Measurements from ENCODE around the gene NPAS3. TPM values are rescaled to one million over a fixed set of nuclear protein-coding genes. Genes with fewer than 3 reads are reported as not detected.

Gene NPAS3
- total RNA-seq, 1 donor from 2014 or later, result 0.05 TPM

DNA sequence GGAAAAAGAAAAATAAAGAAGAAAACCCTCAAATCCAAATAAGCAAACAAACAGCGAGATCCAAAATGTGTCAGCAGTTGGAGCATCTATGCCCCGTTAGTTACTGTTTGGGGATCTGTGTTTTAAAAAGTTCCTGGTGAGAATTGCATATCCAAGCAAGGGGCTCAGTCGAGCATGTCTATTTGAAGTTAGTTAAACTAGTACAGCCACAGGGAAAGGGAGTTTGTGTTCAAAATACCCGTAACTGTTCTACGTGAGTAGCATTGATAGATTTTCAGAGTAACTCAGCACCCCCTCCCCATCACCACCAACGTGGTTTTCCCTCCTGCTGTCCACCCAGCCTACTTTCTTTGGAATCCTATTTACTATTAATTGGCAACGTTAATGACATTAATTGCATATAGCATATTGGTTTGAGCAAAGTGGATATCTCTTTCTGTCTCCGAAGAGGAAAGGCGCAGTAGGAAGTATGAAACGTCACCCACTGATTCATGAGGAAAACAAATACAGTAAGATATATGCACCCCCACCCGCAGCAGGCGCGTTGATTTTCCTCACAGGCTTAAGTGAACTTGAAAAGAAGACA is 1.5 kb downstream of the NPAS3 start:
- intact Hi-C loops (cut with micrococcal nuclease), result no loop called here

DNA sequence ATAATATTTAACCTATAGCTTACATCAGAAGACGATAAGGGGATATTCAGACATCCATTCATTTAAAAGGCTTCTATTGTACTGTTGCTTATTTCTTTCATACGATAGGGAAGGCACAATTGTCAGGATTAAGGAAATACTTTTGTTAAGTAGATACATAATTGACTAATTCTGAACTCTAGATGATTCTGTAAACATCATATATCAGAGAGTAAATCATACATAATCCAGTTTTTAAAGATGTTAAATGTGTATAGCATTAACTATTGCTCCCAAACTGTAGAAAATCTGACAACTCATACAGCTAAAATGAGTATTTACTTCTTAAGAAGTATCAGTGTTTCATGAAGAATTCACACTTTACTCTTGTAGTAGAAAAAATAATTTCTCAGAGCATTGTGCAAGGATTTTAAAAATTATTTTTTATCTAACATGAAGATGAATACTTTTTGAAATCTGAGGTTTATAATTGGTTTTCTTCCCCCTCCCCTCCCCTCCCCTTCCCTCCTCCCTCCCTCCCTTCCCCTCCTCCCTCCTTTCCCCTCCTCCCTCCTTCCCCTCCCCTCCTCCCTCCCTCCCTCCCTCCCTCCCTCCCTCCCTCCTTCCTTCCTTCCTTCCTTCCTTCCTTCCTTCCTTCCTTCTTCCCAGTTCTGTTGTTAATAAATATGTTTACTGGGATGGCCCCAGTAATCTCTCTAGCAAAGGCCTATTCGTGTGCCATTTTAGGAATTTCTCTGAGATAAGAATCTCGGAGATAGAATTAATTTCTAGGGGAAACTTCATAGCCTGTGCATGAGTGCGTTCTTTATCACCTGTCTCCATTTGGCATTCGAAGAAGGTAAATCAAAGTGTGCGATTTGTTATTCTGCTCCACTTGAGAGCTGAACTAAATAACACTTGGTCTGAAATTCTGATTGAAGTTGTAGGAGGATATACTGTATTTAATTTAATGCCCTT is 2.3 kb downstream of the NPAS3 start:
- intact Hi-C loops (cut with micrococcal nuclease), result no loop called here

DNA sequence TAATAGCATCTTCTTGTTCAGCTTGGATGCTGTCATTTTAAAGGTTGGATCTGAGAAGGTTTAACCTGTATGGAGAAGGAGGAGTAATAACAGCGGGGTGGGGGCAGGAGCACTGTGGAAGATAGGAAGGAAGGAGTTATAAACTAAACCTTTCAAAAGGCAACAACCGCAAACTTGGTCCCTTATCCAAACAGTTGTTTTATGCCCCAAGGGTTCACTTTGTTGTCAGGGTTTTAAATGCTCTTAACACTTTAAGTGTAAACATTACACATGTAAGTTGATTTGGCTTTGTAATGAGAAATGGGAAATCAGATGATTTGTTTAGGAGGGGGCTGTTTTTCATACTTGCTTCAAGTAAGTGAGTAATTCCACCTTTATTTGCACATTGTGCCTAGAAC is 3.0 kb downstream of the NPAS3 start:
- intact Hi-C loops (cut with micrococcal nuclease), result no loop called here

DNA sequence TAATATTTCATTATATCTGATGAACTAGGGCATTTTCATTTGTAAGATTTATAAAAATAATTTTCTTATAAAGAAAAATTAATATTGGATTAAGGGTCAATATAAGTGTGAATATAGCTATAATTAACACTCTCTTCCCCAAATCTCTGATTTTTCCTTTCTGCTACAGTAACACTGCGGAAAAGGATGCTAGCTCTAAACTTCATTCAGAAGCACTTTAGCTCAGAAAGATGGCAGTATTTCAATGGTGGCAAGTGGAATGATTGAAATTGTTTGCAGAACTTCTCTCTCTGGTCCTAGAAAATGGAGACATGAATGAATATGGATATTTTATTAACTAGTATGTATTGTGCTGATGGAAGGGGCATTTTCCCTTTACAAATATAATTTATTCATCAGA is 8.4 kb downstream of the NPAS3 start:
- intact Hi-C loops (cut with micrococcal nuclease), result no loop called here

DNA sequence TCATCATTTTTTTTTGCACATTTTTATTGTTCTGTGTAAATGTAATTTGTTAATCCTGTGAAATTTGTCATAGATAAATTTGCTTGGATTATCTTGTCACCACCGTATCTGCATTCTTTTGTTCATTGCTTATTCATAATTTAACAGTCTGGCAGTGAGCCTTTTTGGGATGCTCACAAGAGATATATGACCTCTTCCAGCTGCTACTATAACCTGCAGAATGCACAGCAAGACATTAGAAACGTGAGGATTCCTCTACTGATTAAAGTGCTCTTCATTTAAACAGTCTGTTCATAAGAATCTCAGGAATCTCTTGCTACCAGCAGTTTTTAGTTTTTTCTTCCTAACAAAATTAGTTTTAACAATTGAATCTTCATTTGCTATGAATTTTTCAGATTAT is 9.1 kb downstream of the NPAS3 start:
- intact Hi-C loops (cut with micrococcal nuclease), result no loop called here

DNA sequence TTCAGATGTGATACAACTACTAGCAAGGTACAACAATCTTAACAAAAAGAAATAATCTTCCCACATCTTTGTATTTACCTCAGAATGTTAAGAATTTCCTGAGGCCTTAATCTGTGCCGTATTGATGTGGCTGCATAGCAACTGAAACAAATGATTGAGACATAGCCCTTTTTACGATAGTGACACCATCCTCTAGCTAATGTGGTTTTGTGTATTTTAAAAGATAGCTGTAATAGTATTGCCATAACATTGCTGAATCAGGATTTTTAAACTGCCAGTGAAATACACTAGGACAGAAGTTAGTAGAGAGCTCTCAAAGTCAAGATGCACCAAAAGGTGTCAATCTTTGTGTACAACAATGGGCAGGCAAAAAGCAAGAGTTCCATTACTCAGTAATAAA is 11.9 kb downstream of the NPAS3 start:
- intact Hi-C loops (cut with micrococcal nuclease), result no loop called here

DNA sequence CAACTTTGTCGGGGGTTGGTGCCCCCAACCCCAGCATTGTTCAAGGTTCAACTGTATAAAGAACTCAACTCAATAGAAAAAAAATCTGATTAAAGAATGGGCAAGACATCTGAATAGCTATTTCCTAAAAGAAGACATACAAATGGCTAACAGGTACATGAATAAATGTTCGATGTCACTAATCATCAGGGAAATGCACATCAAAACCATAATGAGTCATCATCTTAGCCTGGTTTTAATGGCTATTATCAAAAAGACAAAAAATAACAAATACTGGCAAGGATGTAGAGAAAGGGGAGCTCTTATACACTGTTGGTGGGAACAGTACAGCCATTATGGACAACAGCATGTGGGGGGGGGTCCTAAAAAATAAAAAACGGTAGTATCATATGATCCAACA is 28.7 kb downstream of the NPAS3 start:
- intact Hi-C loops (cut with micrococcal nuclease), result no loop called here

DNA sequence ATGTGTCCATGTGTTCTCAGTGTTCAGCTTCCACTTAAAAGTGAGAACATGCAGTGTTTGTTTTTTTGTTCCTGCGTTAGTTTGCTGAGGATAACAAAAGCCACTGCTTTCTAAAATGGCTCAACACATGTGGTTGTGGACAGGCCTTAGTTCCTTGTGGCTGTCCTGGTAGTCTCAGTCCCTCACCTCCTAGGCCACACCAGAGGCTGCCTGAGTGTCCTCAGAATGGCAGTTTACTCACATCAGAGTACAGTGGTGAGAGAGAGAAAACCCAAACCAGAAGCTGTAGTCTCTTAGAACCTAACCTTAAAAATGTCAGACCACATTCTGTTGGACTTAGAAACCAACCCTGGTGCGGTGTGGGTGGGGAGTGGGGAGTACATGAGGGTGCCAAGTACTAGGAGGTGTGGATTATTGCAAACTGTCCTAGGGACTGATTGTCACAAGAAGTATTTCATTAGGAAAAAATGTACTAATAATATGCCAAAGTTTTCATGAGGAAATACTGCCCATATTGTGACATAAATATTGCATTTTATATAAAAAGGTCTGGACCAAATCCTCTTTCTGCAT is 30.4 kb downstream of the NPAS3 start:
- intact Hi-C loops (cut with micrococcal nuclease), result no loop called here

DNA sequence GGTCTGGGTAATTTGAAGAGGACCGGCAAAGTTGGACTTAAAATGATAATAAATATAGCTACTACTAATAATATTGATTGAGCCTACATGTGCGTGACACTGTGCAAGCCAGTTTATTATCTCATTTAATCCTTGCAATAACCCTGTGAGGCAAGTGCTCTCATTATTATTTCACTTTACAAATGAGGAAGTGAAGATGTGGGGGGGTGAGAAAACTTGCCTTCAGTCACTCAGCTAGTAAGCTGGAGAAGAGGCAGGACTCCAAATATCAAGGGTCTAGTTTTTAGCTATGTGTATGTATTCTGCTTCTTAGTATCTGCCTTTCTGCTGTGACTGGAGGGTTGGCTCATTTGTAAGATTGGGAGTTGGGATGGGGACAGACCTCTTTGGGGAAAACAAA is 39.2 kb downstream of the NPAS3 start:
- intact Hi-C loops (cut with micrococcal nuclease), result no loop called here

DNA sequence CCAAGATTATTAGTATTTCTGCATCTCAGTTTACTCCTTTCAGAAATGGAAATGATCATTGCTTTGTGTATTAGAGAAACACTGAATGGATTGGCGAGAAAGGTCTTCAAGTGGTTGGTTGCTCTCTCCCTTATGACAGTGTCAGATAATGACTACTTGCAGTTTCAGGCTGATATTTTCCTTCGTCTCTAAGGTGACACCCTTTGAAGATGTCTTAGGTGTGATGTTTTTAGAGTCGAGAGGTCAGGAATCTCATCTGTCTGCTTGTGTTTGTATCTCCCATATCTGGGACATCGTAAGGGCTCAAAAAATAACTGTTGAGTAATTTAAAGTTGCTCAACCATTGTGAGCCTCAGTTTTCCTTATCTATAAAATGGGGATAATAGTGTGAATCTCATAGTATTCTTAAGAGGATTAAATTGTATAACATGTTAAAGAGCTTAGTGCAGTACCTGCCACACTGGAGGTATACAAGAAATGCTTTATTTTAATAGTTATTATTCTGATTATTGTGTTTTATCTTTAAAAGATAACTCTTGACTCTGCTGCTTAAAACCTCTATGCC is 40.1 kb downstream of the NPAS3 start:
- intact Hi-C loops (cut with micrococcal nuclease), result no loop called here

DNA sequence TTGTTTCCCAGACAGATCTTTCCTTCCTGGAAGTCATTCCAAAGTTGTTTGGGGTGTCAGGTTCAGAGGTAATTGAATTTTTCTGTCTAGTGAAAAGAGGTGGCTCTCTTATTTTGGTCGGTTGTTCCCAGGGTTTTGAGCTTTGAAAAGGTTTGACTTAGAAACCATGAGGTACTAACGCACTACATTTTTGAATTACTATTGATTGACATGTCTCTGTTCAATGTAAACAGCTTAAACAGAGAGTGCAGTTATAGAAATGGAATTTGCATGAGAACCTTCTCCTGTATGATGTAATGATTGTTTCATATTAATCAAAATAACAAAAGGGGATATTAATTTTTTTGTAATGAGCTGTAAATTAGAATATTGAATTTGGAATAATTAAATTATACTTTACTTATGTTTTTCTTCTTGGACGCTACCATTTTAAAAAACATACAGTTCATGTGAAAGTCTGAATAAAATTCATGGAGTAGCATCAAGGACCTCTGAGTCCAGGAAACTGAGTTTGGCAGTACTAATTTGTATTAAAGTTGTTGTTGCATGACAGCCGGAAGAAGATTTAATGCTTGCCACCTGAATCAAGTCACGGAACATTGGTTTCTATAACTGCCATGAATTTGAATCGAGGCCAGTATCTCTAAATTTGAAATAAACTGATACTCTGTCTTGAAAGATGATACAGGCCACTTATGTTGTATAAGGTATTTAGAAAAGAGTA is 41.7 kb downstream of the NPAS3 start:
- intact Hi-C loops (cut with micrococcal nuclease), result no loop called here

DNA sequence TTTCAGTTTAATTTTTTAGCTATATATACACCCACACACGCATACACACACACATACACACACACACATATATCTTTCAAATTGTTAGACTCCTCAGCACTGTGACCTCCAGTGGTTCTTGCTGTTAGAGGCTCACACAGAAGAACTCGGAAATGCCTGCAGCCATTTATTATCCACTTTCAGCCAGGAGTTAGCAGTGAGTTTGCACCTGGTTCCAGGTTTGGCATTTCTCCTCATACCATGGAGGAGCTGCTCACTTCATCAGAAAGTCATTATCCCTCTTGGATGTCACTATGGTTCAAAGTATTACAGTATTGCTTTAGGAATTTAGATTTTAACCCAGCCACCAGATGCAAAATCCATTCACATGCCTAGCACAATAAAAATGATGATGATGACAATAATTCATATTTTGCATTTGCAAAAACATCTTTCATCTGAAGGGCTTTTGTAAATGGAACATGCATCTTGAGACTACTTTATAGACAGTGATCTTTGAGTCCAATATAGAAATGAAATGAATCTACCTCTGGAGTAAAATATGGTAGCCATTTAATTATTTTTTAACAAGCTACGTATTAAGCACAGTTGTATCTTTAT is 42.3 kb downstream of the NPAS3 start:
- intact Hi-C loops (cut with micrococcal nuclease), result no loop called here

DNA sequence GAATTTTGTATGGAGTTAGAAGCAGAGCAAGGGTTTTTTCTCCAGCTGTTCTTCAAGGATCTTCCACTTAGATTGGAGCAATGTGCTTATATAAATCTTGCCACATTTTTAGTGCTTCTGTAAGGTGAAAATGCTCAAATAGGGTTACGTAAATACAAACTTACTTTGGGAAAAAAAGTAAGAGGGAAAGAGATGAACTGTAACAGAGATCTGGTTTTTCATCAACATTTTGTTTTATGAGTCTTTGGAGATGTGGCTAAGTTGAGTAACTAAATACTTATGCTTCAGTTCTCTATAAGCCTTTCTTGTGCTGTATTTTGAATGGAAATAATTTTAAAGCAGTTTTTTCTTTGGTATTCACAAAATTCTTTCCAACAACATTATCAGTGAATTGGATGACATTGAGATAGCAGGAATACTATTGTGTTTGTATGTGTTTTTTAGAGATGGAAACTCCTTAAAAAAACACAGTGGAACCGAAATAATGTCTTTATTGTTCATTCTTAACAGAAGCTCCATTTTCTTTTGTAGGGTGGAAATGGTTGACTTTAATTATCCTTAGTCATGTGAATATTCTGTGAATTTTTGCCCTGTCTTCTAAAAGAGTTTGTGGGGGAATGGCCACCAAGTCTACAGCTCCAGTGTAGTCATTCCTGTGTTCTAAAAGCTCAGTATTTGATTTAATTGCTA is 45.7 kb downstream of the NPAS3 start:
- intact Hi-C loops (cut with micrococcal nuclease), result no loop called here

DNA sequence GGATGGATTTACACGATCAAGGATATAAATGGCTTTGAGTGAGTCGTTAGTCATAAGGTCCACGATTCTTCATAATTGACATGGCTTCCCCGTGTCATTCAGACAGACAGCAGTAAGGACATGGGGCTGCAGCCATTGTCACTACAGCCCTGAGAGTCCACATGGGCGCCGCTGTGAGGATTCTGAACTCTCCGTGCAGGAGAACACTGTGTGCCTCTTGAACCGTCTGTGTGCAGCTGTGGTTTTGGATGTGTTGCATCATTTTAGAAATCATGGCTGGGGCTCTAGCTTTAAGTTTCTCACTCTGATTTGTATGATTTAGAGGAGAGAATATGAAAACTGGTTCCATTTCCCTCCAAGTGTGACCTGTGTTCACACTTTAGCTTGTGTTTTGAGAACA is 47.2 kb downstream of the NPAS3 start:
- intact Hi-C loops (cut with micrococcal nuclease), result no loop called here

DNA sequence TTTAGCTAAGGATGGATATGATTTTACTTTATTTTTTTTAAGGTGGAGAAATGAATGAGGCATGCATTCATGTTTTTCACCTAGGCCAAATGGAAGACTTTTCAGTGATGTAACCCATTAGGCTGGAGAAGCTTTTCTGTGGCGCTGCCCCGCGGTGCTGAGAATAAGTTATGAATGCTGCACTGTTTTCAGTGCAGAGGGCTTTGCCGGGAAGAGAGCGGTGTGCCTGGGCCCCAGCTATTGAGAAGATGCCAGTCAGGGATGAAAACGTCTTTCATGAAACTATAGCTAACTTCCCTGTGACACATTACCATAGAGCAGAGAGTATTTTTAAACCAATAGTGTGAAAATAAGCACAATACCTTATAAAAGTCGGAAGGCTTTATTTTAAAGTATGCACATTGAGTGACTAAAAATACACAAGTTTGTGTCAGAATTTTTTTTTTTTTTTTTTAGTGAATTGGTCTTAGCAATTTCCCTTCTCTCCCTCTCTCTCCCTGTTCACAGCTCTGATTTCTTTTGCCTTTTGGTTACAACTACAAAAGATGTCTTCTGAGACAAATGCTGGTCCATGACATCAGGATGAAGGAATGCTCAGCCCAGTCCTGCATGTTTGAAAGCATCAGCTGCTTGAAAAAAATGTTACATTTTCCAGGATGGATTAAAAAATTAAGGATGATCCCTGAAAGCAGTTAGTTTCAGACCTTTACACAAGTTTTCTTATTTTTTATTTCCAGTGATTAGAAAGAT is 48.3 kb downstream of the NPAS3 start:
- intact Hi-C loops (cut with micrococcal nuclease), result no loop called here

DNA sequence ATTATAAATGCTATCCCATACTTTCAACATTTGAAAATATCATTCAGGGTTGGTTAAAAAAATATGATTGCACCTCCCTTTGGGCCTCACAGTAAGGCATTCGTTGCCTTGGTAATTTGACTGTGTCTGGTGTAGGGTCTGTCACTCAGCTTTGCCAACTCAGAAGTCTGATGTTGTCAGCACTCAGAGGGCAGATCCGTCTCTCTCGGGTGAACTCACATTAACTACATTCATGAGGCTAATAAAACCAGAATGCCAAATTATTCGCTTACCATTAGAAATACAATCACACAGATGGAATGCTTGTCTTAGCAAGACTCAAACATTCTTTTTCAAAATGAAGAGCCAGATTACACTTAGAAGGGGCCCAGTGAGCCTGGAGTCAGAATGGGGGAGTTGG is 53.0 kb downstream of the NPAS3 start:
- intact Hi-C loops (cut with micrococcal nuclease), result no loop called here

DNA sequence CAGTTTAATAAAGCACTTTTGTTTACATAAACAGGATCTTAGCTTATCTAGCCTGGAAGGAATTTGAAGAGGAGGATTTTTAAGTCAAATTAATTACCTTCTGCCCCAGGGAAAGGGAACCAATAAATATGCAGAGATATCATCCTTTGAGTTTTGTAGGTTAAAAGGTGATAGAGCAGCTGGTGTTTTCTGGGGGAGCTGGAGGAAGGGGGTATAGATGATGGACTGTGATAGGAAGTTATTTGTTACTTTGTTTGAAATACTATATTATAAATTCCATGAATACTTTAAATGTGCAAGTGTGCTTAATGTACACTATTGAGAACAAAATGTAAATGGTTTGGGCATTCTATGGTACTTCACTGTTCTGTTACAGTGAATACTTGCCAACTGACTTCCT is 55.2 kb downstream of the NPAS3 start:
- intact Hi-C loops (cut with micrococcal nuclease), result no loop called here

DNA sequence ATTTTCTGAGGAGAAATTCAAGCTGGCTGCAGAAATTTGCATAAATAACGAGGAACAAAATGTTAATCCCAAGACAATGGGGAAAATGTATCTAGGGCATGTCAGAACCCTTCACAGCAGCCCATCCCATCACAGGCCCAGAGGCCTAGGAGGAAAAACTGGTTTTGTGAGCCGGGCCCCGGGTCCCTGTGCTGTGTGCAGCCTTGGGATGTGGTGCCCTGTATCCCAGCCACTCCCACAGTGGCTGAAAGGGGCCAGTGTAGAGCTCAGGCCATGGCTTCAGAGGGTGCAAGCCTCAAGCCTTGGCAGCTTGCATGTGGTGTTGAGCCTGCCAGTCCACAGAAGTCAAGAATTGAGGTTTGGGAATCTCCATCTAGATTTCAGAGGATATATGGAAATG is 57.7 kb downstream of the NPAS3 start:
- intact Hi-C loops (cut with micrococcal nuclease), result no loop called here

DNA sequence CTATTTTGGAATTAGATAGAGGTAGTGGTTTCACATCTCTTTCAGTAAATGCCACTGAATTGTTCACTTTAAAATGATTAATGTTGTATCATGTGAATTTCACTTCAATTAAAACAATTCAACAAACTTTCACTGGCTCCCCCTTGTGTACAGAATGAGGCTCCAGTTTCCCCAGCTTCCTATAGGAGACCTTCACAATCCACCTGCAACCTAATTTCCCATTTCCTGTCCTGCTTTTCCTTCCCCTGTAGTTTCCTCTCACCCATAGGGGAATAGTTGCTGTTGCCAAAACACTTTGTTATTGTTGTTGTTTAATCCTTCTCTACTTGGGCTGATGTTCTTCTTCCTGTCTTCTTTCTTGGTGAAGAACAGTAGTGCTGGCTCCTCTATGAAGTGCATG is 59.8 kb downstream of the NPAS3 start:
- intact Hi-C loops (cut with micrococcal nuclease), result no loop called here

DNA sequence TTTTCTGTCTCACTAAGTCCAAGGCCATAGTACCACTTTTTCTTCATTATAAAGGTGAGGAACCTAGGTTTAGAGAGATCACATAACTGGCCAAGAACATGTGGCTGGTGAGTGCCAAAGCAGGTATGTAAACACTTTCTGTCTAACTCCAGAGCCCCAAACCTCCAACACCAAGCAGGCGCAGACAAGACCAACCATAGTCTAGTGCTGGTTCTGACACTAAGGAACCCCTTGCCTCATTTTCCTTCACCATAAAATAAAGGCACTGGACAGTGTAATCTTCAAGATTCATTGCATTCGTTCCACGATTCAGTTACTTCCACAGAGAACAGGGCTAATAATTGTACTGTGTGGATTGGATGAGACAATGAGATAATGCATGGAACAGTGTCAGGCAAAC is 71.0 kb downstream of the NPAS3 start:
- intact Hi-C loops (cut with micrococcal nuclease), result no loop called here
